HG03521 (cell line): Measurements from ENCODE around the gene VASP.

Experiments
- ATAC-seq: cut with Tn5 transposase; IDR thresholded peaks from one replicate; pipeline ENCODE4 v1.9.1; 2021; ENCODE audit warnings: mild to moderate bottlenecking, moderate library complexity; ENCODE audit not compliant: unreplicated experiment

VASP gene

GRCh38 chr19:45506989-45507871 lies at the start of gene VASP:
Gene VASP (plus strand): TSS chr19:45507479. CDS start chr19:45507772, 293 bp downstream.
- ATAC-seq, result peak; percentile 44

- ATAC-seq, result no peak
Observed at GRCh38 chr19:45457776-45458175, 49.5 kb upstream of the VASP start.

- ATAC-seq, result no peak
Observed at GRCh38 chr19:45460807-45461347, 46.4 kb upstream of the VASP start.

GRCh38 chr19:45462174-45462573 lies 45.1 kb upstream of the VASP start:
- ATAC-seq, result no peak

GRCh38 chr19:45463241-45463640 lies 44.0 kb upstream of the VASP start:
- ATAC-seq, result no peak

- ATAC-seq, result no peak
Observed at GRCh38 chr19:45464274-45464673, 43.0 kb upstream of the VASP start.

GRCh38 chr19:45464852-45465441 lies 42.3 kb upstream of the VASP start:
- ATAC-seq, result no peak

- ATAC-seq, result no peak
Observed at GRCh38 chr19:45467115-45467455, 40.2 kb upstream of the VASP start.

- ATAC-seq, result peak; percentile 42
Observed at GRCh38 chr19:45467456-45468158, 39.7 kb upstream of the VASP start, which contains the start of gene FOSB. Gene FOSB (plus strand): TSS chr19:45467996. CDS start chr19:45468587, 591 bp downstream.

GRCh38 chr19:45468159-45468651 lies 39.1 kb upstream of the VASP start:
- peak; percentile 8 for ATAC-seq

- ATAC-seq, result no peak
Observed at GRCh38 chr19:45468803-45469131, 38.5 kb upstream of the VASP start.

- peak; percentile 52 for ATAC-seq
Observed at GRCh38 chr19:45469132-45469944, 37.9 kb upstream of the VASP start.

GRCh38 chr19:45469945-45470761 lies 37.1 kb upstream of the VASP start:
- no peak for ATAC-seq

GRCh38 chr19:45470762-45471081 lies 36.6 kb upstream of the VASP start:
- no peak for ATAC-seq

- ATAC-seq, result no peak
Observed at GRCh38 chr19:45471111-45471930, 36.0 kb upstream of the VASP start.

- ATAC-seq, result no peak
Observed at GRCh38 chr19:45471931-45472562, 35.2 kb upstream of the VASP start.

- ATAC-seq, result no peak
Observed at GRCh38 chr19:45472563-45473366, 34.5 kb upstream of the VASP start.

- no peak for ATAC-seq
Observed at GRCh38 chr19:45473367-45473681, 34.0 kb upstream of the VASP start.
